ENCODE measurements around the gene DLEC1.

- no peak for TF ChIP-seq CTCF (IDR thresholded peaks at IDR 0.05)
- no peak for TF ChIP-seq POLR2A (IDR thresholded peaks at IDR 0.05)
- no peak for TF ChIP-seq EP300 (IDR thresholded peaks at IDR 0.05)
These were observed 47.5 kb downstream of the DLEC1 start for GRCh38 chr3:38086496-38086895.

Data from tibial nerve (tissue), 4 donors.